ENCODE measurements around the gene LRRC32. TPM values are rescaled to one million over a fixed set of nuclear protein-coding genes. Genes with fewer than 3 reads are reported as not detected.

The LRRC32 gene
- total RNA-seq, 1 donor from 2014 or later, result 6.8 TPM

DNA sequence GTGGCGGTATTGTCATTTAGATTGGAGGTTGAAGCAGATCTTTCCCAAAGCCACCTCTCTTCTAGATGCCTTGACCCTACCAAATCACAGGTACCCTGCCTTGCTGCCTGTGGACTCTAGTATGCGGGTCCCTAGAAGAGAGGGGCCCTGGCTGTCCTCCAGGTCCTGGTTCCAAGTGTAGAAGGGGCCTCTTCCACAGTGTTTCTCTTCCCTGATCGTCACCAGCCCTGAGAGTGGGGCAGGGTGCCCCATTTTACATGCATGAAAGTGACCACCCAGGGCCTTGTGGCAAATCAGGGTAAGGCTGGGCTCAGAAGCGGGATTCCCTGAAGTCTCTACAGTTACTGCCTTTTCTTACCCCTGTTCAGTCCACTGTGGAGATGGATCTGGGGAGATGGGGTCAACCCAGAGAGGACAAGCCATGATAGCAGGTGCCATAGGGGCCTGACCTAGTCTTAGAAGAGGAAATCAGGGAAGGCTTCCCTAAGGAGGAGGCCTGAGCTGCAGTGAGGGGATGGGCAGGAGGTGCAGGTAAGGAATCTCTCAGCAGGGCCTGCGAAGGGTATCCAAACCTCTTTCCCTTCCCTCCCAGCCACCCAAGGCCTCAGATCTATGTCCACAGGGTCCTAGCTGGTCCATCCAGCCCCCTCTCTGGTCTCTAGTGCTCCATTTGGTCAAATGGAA, 1.2 kb upstream of the LRRC32 start:
- no peak overlapping the region for H3K4me3 ChIP-seq (ENCODE audit: low read depth, low read length)
- DNase-seq (ENCODE audit: low read depth), result no peak
- TF ChIP-seq, protein P1, sequence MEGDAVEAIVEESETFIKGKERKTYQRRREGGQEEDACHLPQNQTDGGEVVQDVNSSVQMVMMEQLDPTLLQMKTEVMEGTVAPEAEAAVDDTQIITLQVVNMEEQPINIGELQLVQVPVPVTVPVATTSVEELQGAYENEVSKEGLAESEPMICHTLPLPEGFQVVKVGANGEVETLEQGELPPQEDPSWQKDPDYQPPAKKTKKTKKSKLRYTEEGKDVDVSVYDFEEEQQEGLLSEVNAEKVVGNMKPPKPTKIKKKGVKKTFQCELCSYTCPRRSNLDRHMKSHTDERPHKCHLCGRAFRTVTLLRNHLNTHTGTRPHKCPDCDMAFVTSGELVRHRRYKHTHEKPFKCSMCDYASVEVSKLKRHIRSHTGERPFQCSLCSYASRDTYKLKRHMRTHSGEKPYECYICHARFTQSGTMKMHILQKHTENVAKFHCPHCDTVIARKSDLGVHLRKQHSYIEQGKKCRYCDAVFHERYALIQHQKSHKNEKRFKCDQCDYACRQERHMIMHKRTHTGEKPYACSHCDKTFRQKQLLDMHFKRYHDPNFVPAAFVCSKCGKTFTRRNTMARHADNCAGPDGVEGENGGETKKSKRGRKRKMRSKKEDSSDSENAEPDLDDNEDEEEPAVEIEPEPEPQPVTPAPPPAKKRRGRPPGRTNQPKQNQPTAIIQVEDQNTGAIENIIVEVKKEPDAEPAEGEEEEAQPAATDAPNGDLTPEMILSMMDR (IDR thresholded peaks at IDR 0.05; ENCODE audit: insufficient read depth, low read length, poor library complexity, severe bottlenecking), result no peak
- H3K36me3 ChIP-seq (ENCODE audit: control insufficient read depth, insufficient read depth, low read length), result no peaks in the 10 kb centered on the region
- H3K27me3 ChIP-seq (ENCODE audit: control insufficient read depth, insufficient read depth, low read length), result no peaks in the 10 kb centered on the region

DNA sequence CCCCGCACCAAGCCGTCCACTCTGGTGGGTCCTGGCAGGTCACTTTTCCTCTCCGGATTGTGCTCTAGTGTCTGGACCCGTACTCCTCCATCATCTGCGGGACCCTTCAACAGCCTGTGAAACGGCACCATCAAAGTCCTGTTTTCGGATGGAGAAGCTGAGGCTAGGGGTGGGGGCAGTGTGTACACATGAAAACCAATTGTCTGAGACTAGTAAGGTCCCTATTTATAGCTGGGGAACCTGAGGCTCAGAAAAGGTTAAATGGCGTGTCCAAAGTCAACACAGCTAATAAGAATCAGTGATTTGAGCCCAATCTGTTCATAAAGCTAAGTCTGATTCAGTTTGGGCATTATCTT, 668 bp upstream of the LRRC32 start:
- H3K27me3 ChIP-seq (ENCODE audit: control insufficient read depth, insufficient read depth, low read length), result no peaks in the 10 kb centered on the region
- no peaks in the 10 kb centered on the region for H3K36me3 ChIP-seq (ENCODE audit: control insufficient read depth, insufficient read depth, low read length)
- TF ChIP-seq, protein P1 (IDR thresholded peaks at IDR 0.05; ENCODE audit: insufficient read depth, low read length, poor library complexity, severe bottlenecking), result no peak
- no peak for DNase-seq (ENCODE audit: low read depth)
- peak overlapping the region; percentile 34 for H3K4me3 ChIP-seq (ENCODE audit: low read depth, low read length)

- peak; percentile 39 for DNase-seq (ENCODE audit: low read depth)
- Histone ChIP-seq H3K4me3 (ENCODE audit: low read depth, low read length) (peak overlapping the region; percentile 34), H3K36me3 (ENCODE audit: control insufficient read depth, insufficient read depth, low read length) (no peaks in the 10 kb centered on the region), H3K27me3 (ENCODE audit: control insufficient read depth, insufficient read depth, low read length) (no peaks in the 10 kb centered on the region)
- TF ChIP-seq, protein P1 (IDR thresholded peaks at IDR 0.05; ENCODE audit: insufficient read depth, low read length, poor library complexity, severe bottlenecking), result no peak
These were observed 554 bp downstream of the LRRC32 start for GRCh38 chr11:76669901-76670484.

DNA sequence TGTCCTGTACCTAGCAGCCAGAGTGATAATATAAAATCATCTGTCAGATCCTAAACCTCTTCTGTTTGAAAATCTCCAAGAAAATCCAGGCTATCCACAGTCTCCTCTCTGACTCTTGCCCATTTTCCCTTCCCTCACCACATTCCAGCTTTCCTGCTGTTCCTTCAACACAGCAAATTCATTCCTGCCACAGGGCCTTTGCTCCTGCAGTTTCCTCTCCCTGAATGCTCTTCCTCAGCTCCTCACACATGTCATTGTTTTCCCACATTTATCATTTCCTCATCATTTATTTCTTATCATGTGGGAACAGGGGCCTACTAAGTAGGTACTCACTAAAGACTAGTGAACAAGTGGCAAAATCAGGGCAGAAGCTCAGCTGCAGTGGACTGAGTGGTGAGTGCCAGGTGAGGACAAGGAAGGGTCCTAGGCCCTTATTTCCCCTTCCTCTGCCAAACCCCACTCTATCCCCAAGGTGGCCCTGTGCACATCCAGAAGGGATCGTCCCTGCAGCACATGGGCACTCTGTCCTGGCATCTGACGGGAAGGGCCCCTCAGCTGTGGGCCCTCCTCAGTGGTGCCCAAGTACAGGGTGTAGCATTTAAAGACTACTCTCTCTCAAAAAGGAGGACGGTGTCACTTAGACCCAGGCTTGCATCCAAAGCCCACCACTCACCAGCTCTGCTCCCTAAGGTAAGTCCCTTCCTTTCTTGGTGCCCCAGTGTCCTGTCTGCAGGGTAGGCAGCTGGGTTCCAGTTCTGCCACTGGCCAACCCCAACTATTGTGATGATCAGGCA, 2.0 kb downstream of the LRRC32 start:
- Histone ChIP-seq H3K36me3 (ENCODE audit: control insufficient read depth, insufficient read depth, low read length) (no peaks in the 10 kb centered on the region), H3K4me3 (ENCODE audit: low read depth, low read length) (no peak overlapping the region), H3K27me3 (ENCODE audit: control insufficient read depth, insufficient read depth, low read length) (no peaks in the 10 kb centered on the region)
- no peak for DNase-seq (ENCODE audit: low read depth)
- TF ChIP-seq, protein P1 (IDR thresholded peaks at IDR 0.05; ENCODE audit: insufficient read depth, low read length, poor library complexity, severe bottlenecking), result no peak

- H3K4me3 ChIP-seq (ENCODE audit: low read depth, low read length), result no peak overlapping the region
- TF ChIP-seq, protein P1 (IDR thresholded peaks at IDR 0.05; ENCODE audit: insufficient read depth, low read length, poor library complexity, severe bottlenecking), result no peak
- no peaks in the 10 kb centered on the region for H3K27me3 ChIP-seq (ENCODE audit: control insufficient read depth, insufficient read depth, low read length)
- no peaks in the 10 kb centered on the region for H3K36me3 ChIP-seq (ENCODE audit: control insufficient read depth, insufficient read depth, low read length)
- no peak for DNase-seq (ENCODE audit: low read depth)
These were observed 2.7 kb downstream of the LRRC32 start for GRCh38 chr11:76667856-76668255.
